Gastroesophageal sphincter (tissue), 3 donors: Measurements from ENCODE around the gene PTPN2.

Experiments used
- EP300 ChIP-seq: sonication (generic); formaldehyde crosslinking; IDR thresholded peaks from one replicate; pipeline ENCODE4 v1.6.1; 2017; ENCODE audit warnings: antibody characterized with exemption, mild to moderate bottlenecking
- POLR2AphosphoS5 ChIP-seq: sonication (generic); formaldehyde crosslinking; IDR thresholded peaks from one replicate; pipeline ENCODE4 v1.6.1; 2017; ENCODE audit warnings: antibody characterized with exemption
- TF ChIP-seq, protein P1 (sequence below), 4 experiments: fragments of 200-600 bp in 2 of 4; fragments of 450-650 bp in 2 of 4; sonication (generic) in 1 of 4; IDR thresholded peaks; one replicate each; pipeline ENCODE4 v1.5.1; 2017 to 2019; ENCODE audit warnings: antibody characterized with exemption in 4 of 4, mild to moderate bottlenecking in 2 of 4, moderate library complexity in 2 of 4

GRCh38 chr18:12772111-12772510 is 111.9 kb downstream of the PTPN2 start:
- TF ChIP-seq EP300 (no peak), POLR2AphosphoS5 (no peak)
- TF ChIP-seq, protein P1, sequence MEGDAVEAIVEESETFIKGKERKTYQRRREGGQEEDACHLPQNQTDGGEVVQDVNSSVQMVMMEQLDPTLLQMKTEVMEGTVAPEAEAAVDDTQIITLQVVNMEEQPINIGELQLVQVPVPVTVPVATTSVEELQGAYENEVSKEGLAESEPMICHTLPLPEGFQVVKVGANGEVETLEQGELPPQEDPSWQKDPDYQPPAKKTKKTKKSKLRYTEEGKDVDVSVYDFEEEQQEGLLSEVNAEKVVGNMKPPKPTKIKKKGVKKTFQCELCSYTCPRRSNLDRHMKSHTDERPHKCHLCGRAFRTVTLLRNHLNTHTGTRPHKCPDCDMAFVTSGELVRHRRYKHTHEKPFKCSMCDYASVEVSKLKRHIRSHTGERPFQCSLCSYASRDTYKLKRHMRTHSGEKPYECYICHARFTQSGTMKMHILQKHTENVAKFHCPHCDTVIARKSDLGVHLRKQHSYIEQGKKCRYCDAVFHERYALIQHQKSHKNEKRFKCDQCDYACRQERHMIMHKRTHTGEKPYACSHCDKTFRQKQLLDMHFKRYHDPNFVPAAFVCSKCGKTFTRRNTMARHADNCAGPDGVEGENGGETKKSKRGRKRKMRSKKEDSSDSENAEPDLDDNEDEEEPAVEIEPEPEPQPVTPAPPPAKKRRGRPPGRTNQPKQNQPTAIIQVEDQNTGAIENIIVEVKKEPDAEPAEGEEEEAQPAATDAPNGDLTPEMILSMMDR (IDR thresholded peaks at IDR 0.05) = no peak
